ENCODE results near the gene GNAT2.

The GNAT2 gene

GRCh38 chr1:109613361-109614147, 5.9 kb downstream of the GNAT2 start:
- H3K27me3 ChIP-seq (ENCODE audit: control insufficient read depth in 5 of 5, insufficient read depth in 4 of 5, low read length in 5 of 5) = no peaks in the 10 kb centered on the region
- no peak overlapping the region for H3K27ac ChIP-seq (ENCODE audit: low read depth, low read length)

DNA sequence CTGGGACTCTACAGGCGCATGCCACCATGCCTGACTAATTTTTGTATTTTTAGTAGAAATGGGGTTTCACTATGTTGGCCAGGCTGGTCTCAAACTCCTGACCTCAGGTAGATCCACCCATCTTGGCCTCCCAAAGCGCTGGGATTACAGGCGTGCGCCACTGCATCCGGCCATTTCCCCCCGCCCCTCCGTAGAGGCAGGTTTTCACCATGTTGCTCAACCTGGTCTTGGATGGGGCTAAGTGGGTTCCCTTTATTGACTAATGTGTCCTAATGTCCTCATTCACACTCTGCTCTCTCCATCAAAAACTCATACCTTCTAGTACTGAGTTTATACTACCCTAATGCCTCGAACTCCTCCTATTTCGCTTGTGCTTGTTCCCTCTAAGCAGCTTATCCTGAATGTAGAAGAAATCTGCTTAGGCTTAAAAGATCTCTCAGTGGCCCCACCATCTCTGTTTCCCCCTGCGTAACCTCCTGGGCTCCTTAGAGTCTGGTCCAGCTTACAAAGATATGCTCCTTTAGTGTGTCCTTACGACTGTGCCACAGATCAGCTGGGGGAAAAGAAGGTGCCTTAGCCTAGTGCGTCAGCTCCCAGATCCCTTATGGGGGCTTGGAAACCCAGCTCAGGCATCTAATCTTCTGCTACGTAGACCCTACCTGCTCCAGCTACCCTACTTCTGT, 8.0 kb downstream of the GNAT2 start:
- Histone ChIP-seq H3K4me1 (ENCODE audit: control insufficient read depth in 5 of 5, insufficient read depth in 5 of 5, low read length in 5 of 5) (peaks cover 0 to 14% (median 0%) of the 10 kb centered on the region in 5 donors), H3K4me3 (ENCODE audit: low read depth in 1 of 5, low read length in 5 of 5) (no peak overlapping the region), H3K36me3 (ENCODE audit: control insufficient read depth in 5 of 5, insufficient read depth in 5 of 5, low read length in 5 of 5) (no peaks in the 10 kb centered on the region), H3K9ac (ENCODE audit: low read length in 5 of 5) (no peak overlapping the region), H3K27ac (ENCODE audit: low read depth, low read length) (no peak overlapping the region), H3K27me3 (ENCODE audit: control insufficient read depth in 5 of 5, insufficient read depth in 4 of 5, low read length in 5 of 5) (no peaks in the 10 kb centered on the region), H3K9me3 (ENCODE audit: control insufficient read depth in 5 of 5, low read length in 5 of 5) (no peaks in the 10 kb centered on the region)

More at GRCh38 chr1:109613361-109614147, 5.9 kb downstream of the GNAT2 start:
- Histone ChIP-seq H3K9me3 (ENCODE audit: control insufficient read depth in 5 of 5, low read length in 5 of 5) (no peaks in the 10 kb centered on the region), H3K4me3 (ENCODE audit: low read depth in 1 of 5, low read length in 5 of 5) (no peak overlapping the region), H3K4me1 (ENCODE audit: control insufficient read depth in 5 of 5, insufficient read depth in 5 of 5, low read length in 5 of 5) (peaks cover 0 to 15% (median 3%) of the 10 kb centered on the region in 5 donors), H3K9ac (ENCODE audit: low read length in 5 of 5) (no peak overlapping the region), H3K36me3 (ENCODE audit: control insufficient read depth in 5 of 5, insufficient read depth in 5 of 5, low read length in 5 of 5) (no peaks in the 10 kb centered on the region)

DNA sequence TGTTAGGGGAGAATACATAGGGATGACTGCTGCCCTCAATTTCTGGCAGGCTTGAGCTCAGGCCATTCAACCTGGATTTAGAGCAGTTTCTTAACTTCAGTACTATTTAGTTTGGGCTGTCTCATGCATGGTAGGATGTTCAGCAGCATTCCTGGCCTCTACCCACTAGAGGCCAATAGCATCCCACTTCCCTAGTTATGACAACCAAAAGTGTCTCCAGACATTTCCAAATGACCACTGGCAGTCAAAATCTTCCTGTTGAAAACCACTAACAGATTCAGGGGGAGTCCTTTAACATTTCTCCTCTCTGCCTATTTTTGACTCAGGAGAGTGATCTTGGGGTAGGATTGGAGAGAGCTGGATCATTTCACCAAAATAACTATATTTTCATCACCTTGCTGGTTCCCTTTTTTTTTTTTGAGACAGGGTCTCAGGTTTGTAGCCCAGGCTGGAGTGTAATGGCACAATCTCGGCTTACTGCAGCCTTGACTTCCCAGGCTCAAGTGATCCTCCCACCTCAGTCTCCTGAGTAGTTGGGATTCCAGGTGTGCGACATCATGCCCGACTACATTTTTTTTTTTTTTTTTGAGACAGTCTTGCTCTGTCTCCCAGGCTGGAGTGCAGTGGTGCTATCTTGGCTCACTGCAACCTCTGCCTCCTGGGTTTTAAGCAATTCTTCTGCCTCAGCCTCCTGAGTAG, 8.7 kb downstream of the GNAT2 start:
- H3K27me3 ChIP-seq (ENCODE audit: control insufficient read depth in 5 of 5, insufficient read depth in 4 of 5, low read length in 5 of 5) = no peaks in the 10 kb centered on the region
- no peaks in the 10 kb centered on the region for H3K9me3 ChIP-seq (ENCODE audit: control insufficient read depth in 5 of 5, low read length in 5 of 5)

GRCh38 chr1:109609881-109610280, 9.5 kb downstream of the GNAT2 start:
- Histone ChIP-seq H3K9ac (ENCODE audit: low read length in 5 of 5) (no peak overlapping the region), H3K4me1 (ENCODE audit: control insufficient read depth in 5 of 5, insufficient read depth in 5 of 5, low read length in 5 of 5) (peaks cover 0 to 7% (median 0%) of the 10 kb centered on the region in 5 donors), H3K4me3 (ENCODE audit: low read depth in 1 of 5, low read length in 5 of 5) (no peak overlapping the region), H3K27me3 (ENCODE audit: control insufficient read depth in 5 of 5, insufficient read depth in 4 of 5, low read length in 5 of 5) (no peaks in the 10 kb centered on the region), H3K9me3 (ENCODE audit: control insufficient read depth in 5 of 5, low read length in 5 of 5) (no peaks in the 10 kb centered on the region), H3K27ac (ENCODE audit: low read depth, low read length) (no peak overlapping the region), H3K36me3 (ENCODE audit: control insufficient read depth in 5 of 5, insufficient read depth in 5 of 5, low read length in 5 of 5) (peaks cover 0 to 3% (median 0%) of the 10 kb centered on the region in 5 donors)

More for the DNA sequence above, 8.7 kb downstream of the GNAT2 start:
- Histone ChIP-seq H3K4me3 (ENCODE audit: low read depth in 1 of 5, low read length in 5 of 5) (no peak overlapping the region), H3K27ac (ENCODE audit: low read depth, low read length) (no peak overlapping the region), H3K4me1 (ENCODE audit: control insufficient read depth in 5 of 5, insufficient read depth in 5 of 5, low read length in 5 of 5) (peaks cover 0 to 7% (median 0%) of the 10 kb centered on the region in 5 donors), H3K9ac (ENCODE audit: low read length in 5 of 5) (no peak overlapping the region), H3K36me3 (ENCODE audit: control insufficient read depth in 5 of 5, insufficient read depth in 5 of 5, low read length in 5 of 5) (peaks cover 0 to 3% (median 0%) of the 10 kb centered on the region in 5 donors)

- Histone ChIP-seq H3K27me3 (ENCODE audit: control insufficient read depth in 5 of 5, insufficient read depth in 4 of 5, low read length in 5 of 5) (no peaks in the 10 kb centered on the region), H3K4me3 (ENCODE audit: low read depth in 1 of 5, low read length in 5 of 5) (no peak overlapping the region), H3K9ac (ENCODE audit: low read length in 5 of 5) (no peak overlapping the region), H3K4me1 (ENCODE audit: control insufficient read depth in 5 of 5, insufficient read depth in 5 of 5, low read length in 5 of 5) (no peaks in the 10 kb centered on the region), H3K36me3 (ENCODE audit: control insufficient read depth in 5 of 5, insufficient read depth in 5 of 5, low read length in 5 of 5) (peaks cover 0 to 5% (median 3%) of the 10 kb centered on the region in 5 donors), H3K9me3 (ENCODE audit: control insufficient read depth in 5 of 5, low read length in 5 of 5) (no peaks in the 10 kb centered on the region), H3K27ac (ENCODE audit: low read depth, low read length) (no peak overlapping the region)
Observed at GRCh38 chr1:109605381-109605780, 14.0 kb downstream of the GNAT2 start.

- H3K4me1 ChIP-seq (ENCODE audit: control insufficient read depth in 5 of 5, insufficient read depth in 5 of 5, low read length in 5 of 5) = no peaks in the 10 kb centered on the region
- H3K36me3 ChIP-seq (ENCODE audit: control insufficient read depth in 5 of 5, insufficient read depth in 5 of 5, low read length in 5 of 5) = peaks cover 5 to 9% (median 6%) of the 10 kb centered on the region in 5 donors
Observed at GRCh38 chr1:109603229-109603628, 16.2 kb downstream of the GNAT2 start.

GRCh38 chr1:109598655-109599054, 20.8 kb downstream of the GNAT2 start:
- no peaks in the 10 kb centered on the region for H3K9me3 ChIP-seq (ENCODE audit: control insufficient read depth in 5 of 5, low read length in 5 of 5)
- no peak overlapping the region for H3K9ac ChIP-seq (ENCODE audit: low read length in 5 of 5)
- no peak overlapping the region for H3K4me3 ChIP-seq (ENCODE audit: low read depth in 1 of 5, low read length in 5 of 5)
- H3K27me3 ChIP-seq (ENCODE audit: control insufficient read depth in 5 of 5, insufficient read depth in 4 of 5, low read length in 5 of 5) = no peaks in the 10 kb centered on the region
- no peak overlapping the region for H3K27ac ChIP-seq (ENCODE audit: low read depth, low read length)
- H3K36me3 ChIP-seq (ENCODE audit: control insufficient read depth in 5 of 5, insufficient read depth in 5 of 5, low read length in 5 of 5) = peaks cover 11 to 30% (median 16%) of the 10 kb centered on the region in 5 donors
- H3K4me1 ChIP-seq (ENCODE audit: control insufficient read depth in 5 of 5, insufficient read depth in 5 of 5, low read length in 5 of 5) = no peaks in the 10 kb centered on the region

More at GRCh38 chr1:109603229-109603628, 16.2 kb downstream of the GNAT2 start:
- Histone ChIP-seq H3K9me3 (ENCODE audit: control insufficient read depth in 5 of 5, low read length in 5 of 5) (no peaks in the 10 kb centered on the region), H3K27me3 (ENCODE audit: control insufficient read depth in 5 of 5, insufficient read depth in 4 of 5, low read length in 5 of 5) (no peaks in the 10 kb centered on the region), H3K9ac (ENCODE audit: low read length in 5 of 5) (no peak overlapping the region), H3K27ac (ENCODE audit: low read depth, low read length) (no peak overlapping the region), H3K4me3 (ENCODE audit: low read depth in 1 of 5, low read length in 5 of 5) (no peak overlapping the region)

- H3K36me3 ChIP-seq (ENCODE audit: control insufficient read depth in 5 of 5, insufficient read depth in 5 of 5, low read length in 5 of 5) = peaks cover 15 to 35% (median 21%) of the 10 kb centered on the region in 5 donors
Observed at GRCh38 chr1:109598156-109598555, 21.3 kb downstream of the GNAT2 start.

GRCh38 chr1:109595531-109595930, 23.9 kb downstream of the GNAT2 start:
- H3K9me3 ChIP-seq (ENCODE audit: control insufficient read depth in 5 of 5, low read length in 5 of 5) = no peaks in the 10 kb centered on the region
- H3K4me3 ChIP-seq (ENCODE audit: low read depth in 1 of 5, low read length in 5 of 5) = no peak overlapping the region
- H3K4me1 ChIP-seq (ENCODE audit: control insufficient read depth in 5 of 5, insufficient read depth in 5 of 5, low read length in 5 of 5) = no peaks in the 10 kb centered on the region
- peaks cover 26 to 60% (median 48%) of the 10 kb centered on the region in 5 donors for H3K36me3 ChIP-seq (ENCODE audit: control insufficient read depth in 5 of 5, insufficient read depth in 5 of 5, low read length in 5 of 5)
- H3K27ac ChIP-seq (ENCODE audit: low read depth, low read length) = no peak overlapping the region
- no peak overlapping the region for H3K9ac ChIP-seq (ENCODE audit: low read length in 5 of 5)
- H3K27me3 ChIP-seq (ENCODE audit: control insufficient read depth in 5 of 5, insufficient read depth in 4 of 5, low read length in 5 of 5) = no peaks in the 10 kb centered on the region

More at GRCh38 chr1:109598156-109598555, 21.3 kb downstream of the GNAT2 start:
- H3K9ac ChIP-seq (ENCODE audit: low read length in 5 of 5) = no peak overlapping the region
- H3K9me3 ChIP-seq (ENCODE audit: control insufficient read depth in 5 of 5, low read length in 5 of 5) = no peaks in the 10 kb centered on the region
- H3K4me1 ChIP-seq (ENCODE audit: control insufficient read depth in 5 of 5, insufficient read depth in 5 of 5, low read length in 5 of 5) = no peaks in the 10 kb centered on the region
- no peak overlapping the region for H3K4me3 ChIP-seq (ENCODE audit: low read depth in 1 of 5, low read length in 5 of 5)
- H3K27ac ChIP-seq (ENCODE audit: low read depth, low read length) = no peak overlapping the region
- no peaks in the 10 kb centered on the region for H3K27me3 ChIP-seq (ENCODE audit: control insufficient read depth in 5 of 5, insufficient read depth in 4 of 5, low read length in 5 of 5)
